Measurements from ENCODE around the gene NUP98.

DNA sequence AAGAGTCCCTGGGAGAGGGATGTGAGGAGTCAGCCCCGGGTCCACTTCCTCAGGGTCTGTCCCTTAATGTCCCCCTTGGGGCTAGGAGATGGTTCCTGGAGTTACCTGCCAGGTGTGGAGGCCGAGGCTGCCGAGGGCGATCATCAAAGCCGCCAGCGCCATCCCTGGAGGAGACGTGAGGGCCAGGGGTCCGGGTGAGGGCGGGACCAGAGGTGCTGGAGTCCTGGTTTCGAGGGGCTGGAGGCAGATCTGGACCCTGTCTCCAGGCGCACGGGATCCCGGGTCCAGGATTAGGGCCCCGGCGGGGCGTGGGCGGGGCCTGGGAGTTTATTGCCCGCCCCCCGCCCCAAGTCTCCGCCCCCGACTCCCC, 155.7 kb downstream of the NUP98 start, which contains the start of gene ART5:
- TF ChIP-seq, protein P1, sequence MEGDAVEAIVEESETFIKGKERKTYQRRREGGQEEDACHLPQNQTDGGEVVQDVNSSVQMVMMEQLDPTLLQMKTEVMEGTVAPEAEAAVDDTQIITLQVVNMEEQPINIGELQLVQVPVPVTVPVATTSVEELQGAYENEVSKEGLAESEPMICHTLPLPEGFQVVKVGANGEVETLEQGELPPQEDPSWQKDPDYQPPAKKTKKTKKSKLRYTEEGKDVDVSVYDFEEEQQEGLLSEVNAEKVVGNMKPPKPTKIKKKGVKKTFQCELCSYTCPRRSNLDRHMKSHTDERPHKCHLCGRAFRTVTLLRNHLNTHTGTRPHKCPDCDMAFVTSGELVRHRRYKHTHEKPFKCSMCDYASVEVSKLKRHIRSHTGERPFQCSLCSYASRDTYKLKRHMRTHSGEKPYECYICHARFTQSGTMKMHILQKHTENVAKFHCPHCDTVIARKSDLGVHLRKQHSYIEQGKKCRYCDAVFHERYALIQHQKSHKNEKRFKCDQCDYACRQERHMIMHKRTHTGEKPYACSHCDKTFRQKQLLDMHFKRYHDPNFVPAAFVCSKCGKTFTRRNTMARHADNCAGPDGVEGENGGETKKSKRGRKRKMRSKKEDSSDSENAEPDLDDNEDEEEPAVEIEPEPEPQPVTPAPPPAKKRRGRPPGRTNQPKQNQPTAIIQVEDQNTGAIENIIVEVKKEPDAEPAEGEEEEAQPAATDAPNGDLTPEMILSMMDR (IDR thresholded peaks at IDR 0.05 in 4 of 5, conservative IDR thresholded peaks at IDR 0.05 in 1 of 5), result no peak
- no peak for TF ChIP-seq POLR2A (IDR thresholded peaks at IDR 0.05)

Data from gastrocnemius medialis (tissue), 4 donors.